B cell (primary cell): ENCODE measurements around the gene ARHGEF6.

Experiments used
- CTCF ChIP-seq: fragments of 200-600 bp; IDR thresholded peaks from one replicate; pipeline ENCODE4 v1.8.0; 2022; ENCODE audit warnings: antibody characterized with exemption, mild to moderate bottlenecking
- EZH2 ChIP-seq: IDR thresholded peaks from 2 replicates; pipeline ENCODE4 v1.6.1; 2012; ENCODE audit warnings: borderline replicate concordance, low read depth, mild to moderate bottlenecking, moderate library complexity, low read length; ENCODE audit not compliant: insufficient read depth, poor library complexity, severe bottlenecking

- TF ChIP-seq CTCF: no peak
- no peak for TF ChIP-seq EZH2
These were observed 155.5 kb downstream of the ARHGEF6 start for GRCh38 chrX:136625246-136625645.
